Measurements from ENCODE around the gene RNU1-2.
"Not testable (repeated sequence)": the region's sequence is repeated elsewhere in the genome, so short reads cannot be mapped to it uniquely, and the experiment has no call there.

GRCh38 chr1:16884487-16884886 is 11.3 kb upstream of the RNU1-2 start:
- not testable (repeated sequence) for TF ChIP-seq CTCF (IDR thresholded peaks at IDR 0.05; ENCODE audit: insufficient read depth, low read depth, low read length); EZH2 (IDR thresholded peaks at IDR 0.05; ENCODE audit: insufficient read depth, low read length)

Data from astrocyte (in vitro differentiated cells and primary cell).